Bone marrow (tissue), 2 donors: ENCODE results near the gene BMPR2.
"Not testable (repeated sequence)": the region's sequence is repeated elsewhere in the genome, so short reads cannot be mapped to it uniquely, and the experiment has no call there.

Experiments used
- DNase-seq, 2 donors: peaks; one replicate each; lab custom pipeline; 2025; lab: John Stamatoyannopoulos, UW

Gene BMPR2

DNA sequence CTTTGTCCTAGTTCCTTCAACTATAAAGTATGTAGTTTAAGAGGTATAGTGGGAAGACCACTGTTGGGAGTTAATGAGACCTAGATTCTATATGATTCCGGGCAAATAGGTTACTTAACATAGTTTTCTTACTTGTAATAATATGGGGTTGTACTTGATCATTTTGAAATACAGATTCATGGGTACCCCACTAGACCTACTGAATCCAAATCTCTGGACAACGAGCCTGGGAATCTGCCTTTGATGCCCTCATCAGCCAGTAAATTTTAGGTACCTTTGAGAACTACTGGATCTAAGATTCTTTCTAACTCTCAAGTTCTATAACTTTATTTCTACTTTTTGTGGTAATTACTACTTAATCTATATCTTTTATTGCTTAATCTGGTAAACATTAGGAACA, 6.6 kb downstream of the BMPR2 start:
- no peak for DNase-seq

DNA sequence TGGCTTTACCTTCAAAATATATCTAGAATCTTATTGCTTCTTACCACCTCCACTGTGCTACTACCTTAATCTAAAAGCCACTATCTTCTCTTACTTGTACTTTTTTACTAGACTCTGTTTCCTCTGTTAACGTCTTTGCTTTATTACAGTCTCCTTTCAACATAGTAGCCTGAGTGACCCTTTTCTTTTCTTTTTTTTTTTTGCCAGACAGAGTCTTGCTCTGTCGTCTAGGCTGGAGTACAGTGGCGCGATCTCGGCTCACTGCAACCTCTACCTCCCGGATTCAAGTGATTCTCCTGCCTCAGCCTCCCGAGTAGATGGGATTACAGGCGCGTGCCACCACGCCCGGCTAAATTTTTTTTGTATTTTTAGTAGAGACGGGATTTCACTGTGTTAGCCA, 10.4 kb downstream of the BMPR2 start:
- not testable (repeated sequence) for DNase-seq

DNA sequence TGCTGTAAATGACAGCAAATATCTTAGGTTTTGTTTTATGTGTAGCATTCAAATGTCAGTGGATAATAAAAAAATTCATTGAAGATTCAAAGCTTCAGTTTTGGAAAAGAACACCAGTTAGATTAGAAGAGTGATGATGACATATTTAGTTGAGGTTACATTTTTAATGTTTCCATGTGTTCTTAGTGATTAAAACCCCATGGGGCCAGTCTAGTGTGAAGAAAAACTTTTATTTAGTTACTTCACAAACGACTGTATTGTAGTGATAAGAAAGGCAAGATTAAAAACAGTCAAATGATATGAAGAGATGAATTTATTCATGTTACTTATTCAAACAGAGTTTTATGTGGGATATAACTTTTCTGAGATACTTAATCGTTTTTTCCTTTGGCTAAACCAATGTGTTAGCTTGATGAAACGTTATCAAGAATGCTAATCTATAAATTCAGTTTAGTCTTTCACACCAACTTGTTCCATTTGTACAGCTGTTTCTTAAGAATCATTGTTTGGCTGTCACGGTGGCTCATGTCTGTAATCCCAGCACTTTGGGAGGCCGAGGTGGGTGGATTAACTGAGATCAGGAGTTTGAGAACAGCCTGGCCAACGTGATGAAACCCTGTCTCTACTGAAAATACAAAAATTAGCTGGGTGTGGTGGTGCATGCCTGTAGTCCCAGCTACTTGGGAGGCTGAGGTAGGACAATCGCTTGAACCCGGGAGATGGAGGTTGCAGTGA, 11.6 kb downstream of the BMPR2 start:
- DNase-seq = no peak

DNA sequence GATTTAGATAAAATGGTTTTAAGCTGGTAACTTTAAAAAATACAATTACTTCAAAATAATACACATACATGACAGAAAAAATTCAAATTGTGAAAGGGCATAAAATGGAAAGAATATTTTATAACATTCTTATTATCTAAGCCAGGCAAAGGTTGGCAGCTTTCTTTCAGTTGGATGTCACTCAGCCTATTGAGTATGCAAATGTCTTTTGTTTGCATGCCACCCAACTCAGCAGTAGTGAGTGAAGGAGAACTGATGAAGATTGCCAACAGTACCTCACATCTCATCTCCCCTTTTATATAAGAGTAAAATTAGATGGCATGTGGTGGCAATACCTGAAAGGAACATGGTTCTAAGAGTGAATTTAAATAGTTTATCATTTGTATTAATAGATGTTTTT, 24.8 kb downstream of the BMPR2 start:
- no peak for DNase-seq

DNA sequence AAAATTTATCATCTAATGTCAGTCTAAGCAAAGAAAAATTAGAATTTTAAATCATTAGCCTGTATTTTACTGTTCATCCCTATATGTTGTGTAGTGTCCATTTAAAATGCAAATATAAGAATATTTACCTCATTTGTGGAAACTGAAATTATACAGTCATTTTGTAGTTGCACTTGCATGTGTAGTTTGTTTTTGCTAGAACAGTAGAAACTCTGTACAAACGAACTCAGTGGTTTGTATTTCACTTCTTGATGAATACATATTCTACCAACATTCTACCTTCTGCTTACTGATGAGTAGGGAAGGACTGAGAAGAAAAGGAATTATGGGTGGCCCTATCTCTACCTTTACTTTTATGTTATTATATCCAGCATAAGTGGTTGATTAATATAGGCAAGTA, 29.7 kb downstream of the BMPR2 start:
- DNase-seq = no peak

DNA sequence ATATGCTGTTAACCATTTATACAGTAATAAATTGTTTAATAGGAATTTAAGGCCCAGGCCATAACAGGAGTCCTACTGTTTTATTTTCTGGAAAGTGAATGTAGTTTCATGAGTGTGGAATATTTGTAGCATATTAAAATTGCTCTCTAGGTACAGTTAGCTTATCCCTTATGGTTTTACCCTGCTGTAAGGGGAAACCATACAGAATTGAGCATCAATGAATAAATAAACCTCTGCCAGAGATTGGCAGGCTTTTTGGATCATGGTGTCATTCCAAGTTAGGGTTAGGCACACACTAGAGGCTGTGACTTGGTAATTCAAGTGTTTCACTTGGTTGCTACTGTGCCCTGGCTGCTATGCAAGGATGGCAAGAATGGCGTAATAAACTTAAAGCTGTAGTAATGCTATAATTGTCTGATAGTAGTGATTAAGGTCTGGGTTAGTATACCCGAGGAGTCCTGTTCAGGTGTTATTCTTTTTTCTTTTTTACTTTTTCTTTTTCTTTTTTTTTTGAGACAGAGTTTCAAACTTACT, 30.4 kb downstream of the BMPR2 start:
- no peak for DNase-seq

DNA sequence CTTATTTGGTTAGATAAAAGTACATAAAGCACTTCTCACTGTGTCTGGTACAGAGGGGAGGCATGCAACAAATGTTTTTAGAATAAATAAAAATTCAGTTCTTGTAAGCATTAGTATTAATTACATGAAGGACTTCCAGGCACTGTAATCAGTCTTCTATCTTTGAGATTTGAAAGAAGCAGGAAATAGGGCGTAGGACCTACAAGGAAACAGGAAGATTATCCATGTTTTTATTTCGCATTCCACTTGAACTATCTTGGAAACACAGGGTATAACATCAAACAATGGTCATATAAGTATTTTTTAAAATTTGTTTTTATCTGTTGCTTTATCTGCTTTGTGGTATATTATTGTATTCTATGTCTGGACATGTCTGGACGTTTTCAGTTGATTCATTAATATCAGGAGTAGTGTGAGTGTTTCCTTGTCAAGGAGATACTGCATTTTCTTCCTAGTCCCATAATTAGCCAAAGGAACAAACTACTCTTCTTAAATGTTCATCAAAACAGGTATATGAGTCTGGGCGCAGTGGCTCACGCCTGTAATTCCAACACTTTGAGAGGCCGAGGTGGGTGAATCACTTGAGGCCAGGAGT, 32.5 kb downstream of the BMPR2 start:
- no peak for DNase-seq

DNA sequence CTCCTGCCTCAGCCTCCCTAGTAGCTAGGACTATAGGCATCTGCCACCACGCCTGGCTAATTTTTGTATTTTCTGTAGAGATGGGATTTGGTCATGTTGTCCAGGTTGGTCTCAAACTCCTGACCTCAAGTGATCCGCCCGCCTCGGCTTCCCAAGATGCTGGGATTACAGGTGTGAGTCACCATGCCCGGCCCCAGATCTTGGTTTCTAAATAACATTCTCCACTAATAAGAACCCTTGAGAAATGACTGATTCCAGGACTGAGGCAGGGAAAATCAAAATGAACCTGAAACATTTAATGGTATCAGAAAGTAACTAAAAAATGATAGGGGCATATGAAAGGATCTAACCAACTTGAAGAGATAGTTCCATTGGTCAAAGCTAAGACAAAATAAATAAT, 34.0 kb downstream of the BMPR2 start:
- DNase-seq = no peak

DNA sequence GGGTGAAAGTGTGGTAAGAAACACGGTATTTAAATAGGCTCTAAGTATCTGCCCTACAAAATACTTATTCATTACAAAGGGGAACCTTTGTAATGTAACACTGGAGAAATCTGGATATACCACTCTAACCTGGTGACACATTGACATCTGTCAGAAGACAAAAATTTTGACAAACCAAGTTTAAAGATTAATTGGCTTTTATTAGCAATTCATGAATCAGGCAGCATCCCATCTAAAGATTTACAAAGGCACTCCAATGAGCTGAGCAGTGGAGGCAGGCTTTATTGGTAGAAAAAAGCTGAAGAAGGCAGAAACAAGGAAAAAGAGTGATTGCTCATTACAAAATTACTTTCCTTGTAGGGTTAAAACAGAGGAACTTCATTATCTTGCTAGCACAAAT, 35.0 kb downstream of the BMPR2 start:
- DNase-seq = no peak

DNA sequence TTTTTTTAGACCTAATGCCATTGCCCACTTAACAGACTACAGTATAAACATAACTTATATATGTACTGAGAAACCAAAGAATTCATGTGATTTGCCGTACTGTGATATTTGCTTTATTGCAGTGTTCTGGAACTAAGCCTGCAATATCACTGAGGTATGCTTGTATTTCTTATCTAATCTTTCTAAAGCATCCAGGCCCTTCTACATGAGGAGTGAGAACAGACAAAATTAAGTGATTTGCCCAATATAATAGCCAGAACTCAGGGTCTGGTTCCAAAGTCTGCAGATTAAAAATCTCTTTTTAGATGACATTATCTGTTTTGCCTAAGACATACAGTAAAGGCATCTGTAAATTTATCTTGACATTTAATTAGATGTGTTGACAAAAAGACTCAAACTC, 41.9 kb downstream of the BMPR2 start:
- DNase-seq = no peak

DNA sequence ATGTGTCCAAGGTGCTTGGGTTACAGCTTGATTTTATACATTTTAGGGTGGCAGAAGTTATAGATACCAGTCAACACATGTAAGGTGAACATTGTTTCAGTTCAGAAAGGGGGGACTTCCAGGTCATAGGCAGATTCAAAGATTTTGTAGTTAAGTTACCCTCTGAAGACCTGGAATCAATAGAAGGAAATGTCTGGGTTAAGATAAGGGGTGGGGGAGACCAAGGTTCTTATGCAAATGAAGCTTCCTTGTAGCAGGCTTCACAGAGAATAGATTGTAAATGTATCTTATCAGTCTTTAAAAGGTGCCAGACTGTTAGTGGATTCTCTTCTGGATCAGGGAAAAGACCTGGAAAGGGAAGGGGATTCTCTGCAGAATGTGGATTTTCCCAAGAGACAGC, 42.4 kb downstream of the BMPR2 start:
- DNase-seq = no peak

DNA sequence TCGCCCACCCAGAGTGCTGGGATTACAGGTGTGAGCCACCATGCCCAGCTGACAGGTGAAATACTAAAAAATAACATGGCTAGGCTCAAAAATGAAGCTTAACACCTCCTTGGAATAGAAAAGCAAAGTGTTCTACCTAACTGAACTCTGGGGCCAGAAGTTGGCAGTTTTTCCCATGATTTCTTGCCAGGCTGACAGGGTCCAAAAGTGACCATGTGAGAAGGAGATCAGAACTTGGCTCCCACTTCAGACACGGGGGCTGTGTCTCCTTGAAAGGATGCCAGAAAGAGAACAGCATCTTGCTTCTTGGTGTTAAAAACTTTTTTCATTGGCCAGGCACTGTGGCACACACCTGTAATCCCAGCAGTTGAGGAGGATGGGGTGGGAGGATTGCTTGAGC, 47.0 kb downstream of the BMPR2 start:
- no peak for DNase-seq

DNA sequence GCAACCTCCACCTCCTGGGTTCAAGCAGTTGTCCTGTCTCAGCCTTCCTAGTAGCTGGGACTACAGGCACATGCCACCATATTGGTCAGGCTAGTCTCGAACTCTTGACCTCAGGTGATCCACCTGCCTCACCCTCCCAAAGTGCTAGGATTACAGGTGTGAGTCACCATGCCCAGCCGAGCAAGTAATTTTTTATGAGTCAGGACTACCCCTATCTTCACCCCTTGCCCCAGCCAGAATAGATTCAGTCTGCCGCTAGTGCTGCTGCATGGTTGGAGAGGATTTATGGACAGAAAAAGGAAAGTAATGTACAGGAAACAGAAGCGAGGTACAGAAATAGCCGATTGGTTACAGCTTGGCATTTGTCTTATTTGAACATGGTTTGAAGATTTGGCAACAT, 48.9 kb downstream of the BMPR2 start:
- no peak for DNase-seq

DNA sequence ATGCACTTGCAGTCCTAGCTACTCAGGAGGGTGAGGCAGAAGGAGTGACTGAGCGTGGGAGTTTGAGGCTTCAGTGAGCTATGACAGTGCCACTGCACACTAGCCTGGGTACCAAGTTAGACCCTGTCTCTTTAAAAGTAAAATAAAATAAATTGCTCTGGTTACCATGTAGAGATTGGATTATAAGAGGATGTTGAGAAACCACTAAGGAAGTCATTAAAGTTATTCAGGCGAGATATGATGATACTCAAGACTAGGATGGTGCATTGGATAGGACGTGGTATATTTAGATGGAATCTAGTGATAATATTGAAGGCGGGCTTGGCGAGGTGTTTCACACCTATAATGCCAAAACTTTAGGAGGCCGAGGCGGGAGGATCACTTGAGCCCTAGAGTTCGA, 50.6 kb downstream of the BMPR2 start:
- DNase-seq = no peak

DNA sequence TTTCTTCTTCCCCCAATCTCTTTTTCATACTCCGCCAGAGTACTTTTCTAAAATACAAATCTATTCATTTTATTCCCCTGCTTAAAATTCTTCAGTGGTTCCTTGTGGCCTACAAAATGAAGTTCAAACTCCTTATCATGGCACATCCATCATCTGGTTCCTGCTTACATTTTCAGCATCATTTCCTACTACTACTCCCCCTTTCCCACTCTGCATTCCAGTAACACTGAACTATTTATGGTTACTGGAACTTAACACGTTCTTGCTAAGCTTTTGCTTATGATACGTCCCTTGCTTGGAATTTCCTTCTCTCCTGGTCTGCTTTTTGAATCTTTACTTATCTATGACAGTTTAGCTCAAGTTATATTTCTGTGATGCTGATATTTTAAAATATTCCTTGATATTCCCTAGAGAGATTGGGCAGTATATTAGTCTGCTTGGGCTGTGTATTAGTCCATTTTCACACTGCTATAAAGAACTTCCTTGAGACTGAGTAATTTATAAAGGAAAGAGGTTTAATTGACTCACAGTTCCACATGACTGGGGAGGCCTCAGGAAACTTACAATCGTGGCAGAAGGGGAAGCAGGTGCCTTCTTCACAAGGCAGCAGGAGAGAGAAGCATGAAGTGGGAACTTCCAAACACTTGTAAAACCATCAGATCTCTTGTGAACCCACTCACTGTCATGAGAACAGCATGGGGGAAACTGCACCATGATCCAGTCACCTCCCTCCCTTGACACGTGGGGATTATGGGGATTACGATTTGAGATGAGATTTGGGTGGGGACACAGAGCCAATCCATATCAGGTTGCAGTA, 53.2 kb downstream of the BMPR2 start:
- no peak for DNase-seq

DNA sequence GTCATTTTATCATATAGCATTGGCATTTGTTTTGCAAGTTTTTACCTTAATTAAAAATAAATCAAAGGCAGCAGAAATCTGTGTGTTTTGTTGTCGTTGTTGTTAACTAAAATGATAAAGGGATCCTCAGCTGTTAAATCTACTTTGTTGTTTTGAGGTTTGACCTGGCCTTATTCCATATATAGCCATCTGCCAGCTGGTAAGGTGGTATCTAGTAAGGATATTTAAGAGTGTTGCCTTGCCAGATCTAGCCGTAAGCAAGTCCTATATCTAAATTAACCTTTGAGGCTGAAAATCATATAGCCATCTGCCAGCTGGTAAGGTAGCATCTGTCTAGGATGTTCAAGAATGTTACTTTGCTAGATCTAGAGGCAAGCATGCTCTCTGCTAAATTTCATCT, 56.6 kb downstream of the BMPR2 start:
- no peak for DNase-seq

DNA sequence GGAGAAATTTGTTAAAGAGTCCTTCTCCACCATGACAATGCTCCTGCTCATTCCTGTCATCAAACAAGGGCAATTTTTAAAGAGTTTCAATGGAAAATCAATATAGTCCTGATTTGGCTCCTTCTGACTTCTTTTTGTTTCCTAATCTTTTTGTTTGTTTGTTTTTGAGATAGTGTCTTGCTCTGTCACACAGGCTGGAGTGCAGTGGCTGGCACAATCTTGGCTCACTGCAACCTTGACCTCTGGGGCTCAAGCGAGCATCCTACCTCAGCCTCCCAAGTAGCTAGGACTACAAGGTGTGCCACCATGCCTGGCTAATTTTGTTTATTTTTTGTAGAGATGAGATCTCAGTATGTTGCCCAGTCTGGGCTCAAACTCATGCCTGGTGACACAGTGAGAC, 58.3 kb downstream of the BMPR2 start:
- no peak for DNase-seq

DNA sequence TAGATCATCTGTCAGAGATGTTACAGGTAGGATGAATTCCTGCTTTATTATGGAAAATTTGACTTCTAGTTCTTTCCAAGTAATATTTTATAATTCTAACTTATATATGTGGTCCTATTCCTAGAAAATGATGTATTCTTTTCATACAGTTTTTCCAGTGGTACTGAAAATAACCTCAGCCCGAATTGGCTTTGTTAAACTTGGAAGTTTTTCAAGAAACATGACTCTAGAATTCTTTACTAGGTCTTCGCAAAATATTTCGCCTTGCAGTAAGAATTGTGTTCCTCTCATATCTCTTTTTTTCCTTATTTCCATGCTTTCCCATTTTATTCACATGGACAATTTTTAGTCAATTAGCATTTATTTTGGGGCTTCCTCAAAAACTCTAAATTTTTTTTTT, 60.5 kb downstream of the BMPR2 start:
- no peak for DNase-seq

DNA sequence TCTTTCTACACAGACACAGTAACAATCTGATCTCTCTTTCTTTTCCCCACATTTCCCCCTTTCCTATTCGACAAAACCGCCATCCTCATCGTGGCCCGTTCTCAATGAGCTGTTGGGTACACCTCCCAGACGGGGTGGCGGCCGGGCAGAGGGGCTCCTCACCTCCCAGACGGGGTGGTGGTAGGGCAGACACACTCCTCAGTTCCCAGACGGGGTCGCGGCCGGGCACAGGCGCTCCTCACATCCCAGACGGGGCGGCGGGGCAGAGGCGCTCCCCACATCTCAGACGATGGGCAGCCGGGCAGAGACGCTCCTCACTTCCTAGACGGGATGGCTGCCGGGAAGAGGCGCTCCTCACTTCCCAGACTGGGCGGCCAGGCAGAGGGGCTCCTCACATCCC, 64.0 kb downstream of the BMPR2 start:
- DNase-seq = not testable (repeated sequence)

DNA sequence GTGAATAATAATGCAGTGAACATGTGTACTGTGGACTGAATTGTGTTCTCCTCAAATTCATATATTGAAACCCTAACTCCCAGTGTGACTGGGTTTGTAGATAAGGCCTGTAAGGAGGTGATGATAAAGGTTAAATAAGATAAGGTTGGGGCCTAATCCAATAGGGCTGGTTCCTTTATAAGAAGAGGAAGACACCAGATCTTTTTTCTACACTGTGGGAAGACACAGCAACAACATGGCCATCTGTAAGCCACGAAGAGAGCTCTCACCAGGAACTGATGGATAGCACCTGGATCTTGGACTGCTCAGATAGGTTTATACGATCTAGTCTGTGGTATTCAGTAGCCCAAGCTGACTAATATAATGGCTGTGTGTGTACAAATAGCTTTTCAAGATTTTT, 66.8 kb downstream of the BMPR2 start:
- DNase-seq = no peak

DNA sequence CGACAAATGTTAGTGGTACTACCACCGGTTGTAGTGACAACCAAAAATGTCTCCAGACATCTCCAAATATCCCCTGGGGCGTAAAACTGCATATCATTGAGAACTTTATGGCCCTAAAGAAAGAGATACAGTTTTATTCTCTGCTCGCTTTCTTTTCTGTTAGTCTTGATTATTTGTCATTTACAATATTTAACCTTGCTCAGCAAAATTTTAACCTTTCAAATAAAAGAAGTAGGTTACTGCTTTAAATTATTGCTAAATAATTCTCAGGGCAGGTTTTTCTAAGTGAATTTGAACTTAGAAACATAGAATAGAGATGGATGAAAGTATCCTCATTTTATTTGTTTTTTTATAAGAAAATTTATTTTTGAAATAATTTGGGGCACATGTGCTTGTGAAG, 67.9 kb downstream of the BMPR2 start:
- no peak for DNase-seq

DNA sequence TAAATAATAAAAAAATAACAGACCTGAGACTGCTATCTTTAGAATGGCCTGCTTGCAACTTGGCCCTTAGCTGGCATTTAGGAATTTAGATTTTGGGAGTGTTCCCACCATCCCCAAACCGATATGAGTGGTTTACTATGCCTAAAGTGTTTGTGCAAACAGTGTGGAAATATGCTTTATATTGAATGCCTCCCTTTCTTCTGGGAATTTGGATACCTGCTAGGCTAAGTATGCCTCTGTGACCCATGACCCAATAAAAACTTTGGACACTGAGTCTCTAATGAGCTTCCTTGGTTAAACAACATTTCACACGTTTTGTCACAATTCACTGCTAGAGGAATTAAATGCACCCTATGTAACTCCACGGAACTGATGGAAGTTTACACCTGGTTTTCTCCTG, 73.2 kb downstream of the BMPR2 start:
- DNase-seq = no peak

DNA sequence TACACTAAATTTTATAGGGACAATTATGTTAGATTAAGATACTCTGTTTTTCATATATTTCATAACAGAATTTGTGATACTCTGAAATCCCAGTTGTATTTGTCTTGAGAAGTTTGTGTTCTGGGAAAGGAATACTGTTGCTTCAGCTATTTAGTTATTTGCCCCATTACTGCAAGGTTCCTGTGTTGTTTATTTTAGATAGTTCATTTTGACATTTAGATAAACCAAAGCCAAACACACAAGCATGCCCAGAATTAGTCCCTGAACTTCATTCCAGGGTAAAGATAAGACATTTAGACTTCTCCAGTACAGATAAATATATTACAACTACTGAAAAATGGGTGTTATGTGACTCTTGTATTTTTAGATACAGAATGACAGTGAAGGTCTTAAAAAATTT, 74.7 kb downstream of the BMPR2 start:
- DNase-seq = no peak
